SK-N-SH (cell line): ENCODE data around the gene ARHGEF4. TPM values are rescaled to one million over a fixed set of nuclear protein-coding genes. Genes with fewer than 3 reads are reported as not detected.

ENCODE experiments used
- CTCF ChIA-PET: fragments of 300-600, 350-600 bp; formaldehyde crosslinking; extraction: SDS; loops from one replicate; lab custom pipeline; 2021; lab: Yijun Ruan, JAX
- POLR2A ChIA-PET: fragments of 350-600 bp; sonication (Branson Sonifier 250); formaldehyde crosslinking; extraction: SDS; loops from one replicate; lab custom pipeline; 2020; ENCODE audit warnings: antibody characterized with exemption, inconsistent platforms; lab: Yijun Ruan, JAX
- DNase-seq: peaks from one replicate; pipeline ENCODE4 v3.0.0; 2012
- H2AFZ ChIP-seq: fragments of 200-600 bp; sonication (generic); 2 replicates; pipeline ENCODE4 v1.8.1; 2016; ENCODE audit warnings: antibody characterized with exemption, mild to moderate bottlenecking, low read depth
- H3F3A ChIP-seq: fragments of 200-600 bp; sonication (generic); replicated peaks from 2 replicates; pipeline ENCODE3; 2016; ENCODE audit warnings: antibody characterized with exemption, mild to moderate bottlenecking; ENCODE audit not compliant: insufficient read depth
- H3K27ac ChIP-seq, 2 experiments: fragments of 200-500 bp in 1 of 2; fragments of 200-600 bp in 1 of 2; sonication (Bioruptor generic) in 1 of 2; sonication (generic), shearing (Covaris generic) in 1 of 2; 2 replicates each; pipeline versions ENCODE4 v1.5.1 to v1.6.1; 2014 to 2016; ENCODE audit warnings: low read depth in 2 of 2, inconsistent platforms in 1 of 2, low read length in 1 of 2, mild to moderate bottlenecking in 1 of 2, mixed read lengths in 1 of 2
- H3K27me3 ChIP-seq: fragments of 200-600 bp; sonication (generic), shearing (Covaris generic); 2 replicates; pipeline ENCODE4 v1.6.1; 2016; ENCODE audit warnings: mixed run types; ENCODE audit not compliant: insufficient read depth
- H3K36me3 ChIP-seq, 2 experiments: fragments of 200-500 bp in 1 of 2; fragments of 200-600 bp in 1 of 2; sonication (Bioruptor generic) in 1 of 2; sonication (generic) in 1 of 2; replicated peaks in 1 of 2; 2 replicates each; pipeline versions ENCODE3 to v1.5.1; 2014 to 2016; ENCODE audit warnings: low read length in 1 of 2, mild to moderate bottlenecking in 1 of 2; ENCODE audit not compliant: insufficient read depth in 2 of 2, control insufficient read depth in 1 of 2
- H3K4me1 ChIP-seq, 2 experiments: fragments of 200-500 bp in 1 of 2; fragments of 200-600 bp in 1 of 2; sonication (Bioruptor generic) in 1 of 2; sonication (generic), shearing (Covaris generic) in 1 of 2; 2 replicates each; pipeline versions ENCODE4 v1.5.1 to v1.6.1; 2014 to 2016; ENCODE audit warnings: low read depth in 1 of 2, low read length in 1 of 2, mixed run types in 1 of 2; ENCODE audit not compliant: insufficient read depth in 2 of 2, control insufficient read depth in 1 of 2
- H3K4me2 ChIP-seq: fragments of 200-600 bp; sonication (generic), shearing (Covaris generic); 2 replicates; pipeline ENCODE4 v1.6.1; 2017; ENCODE audit warnings: mixed run types
- H3K4me3 ChIP-seq, 2 experiments: fragments of 200-500 bp in 1 of 2; fragments of 200-600 bp in 1 of 2; sonication (Bioruptor generic) in 1 of 2; sonication (generic), shearing (Covaris generic) in 1 of 2; 2 replicates each; pipeline versions ENCODE4 v1.5.1 to v1.8.1; 2014 to 2016; ENCODE audit warnings: low read depth in 2 of 2, inconsistent platforms in 1 of 2, low read length in 1 of 2, mild to moderate bottlenecking in 1 of 2, mixed read lengths in 1 of 2, moderate library complexity in 1 of 2
- H3K79me2 ChIP-seq: fragments of 200-600 bp; sonication (generic); 2 replicates; pipeline ENCODE4 v1.8.1; 2017; ENCODE audit warnings: mild to moderate bottlenecking; ENCODE audit not compliant: insufficient read depth
- H3K9ac ChIP-seq: fragments of 200-600 bp; sonication (generic); 2 replicates; pipeline ENCODE4 v1.6.1; 2017; ENCODE audit warnings: mixed run types
- H3K9me2 ChIP-seq: fragments of 200-600 bp; sonication (generic); 2 replicates; pipeline ENCODE4 v1.6.1; 2017; ENCODE audit warnings: mixed run types
- H3K9me3 ChIP-seq: fragments of 200-600 bp; sonication (generic); 2 replicates; pipeline ENCODE4 v1.6.1; 2017; ENCODE audit warnings: mixed run types, mild to moderate bottlenecking, moderate library complexity
- H4K20me1 ChIP-seq: fragments of 200-600 bp; sonication (generic); 2 replicates; pipeline ENCODE4 v1.6.1; 2017; ENCODE audit warnings: mild to moderate bottlenecking, mixed run types; ENCODE audit not compliant: insufficient read depth
- ELF1 ChIP-seq: IDR thresholded peaks from 2 replicates; pipeline ENCODE4 v1.4.0; 2012
- EP300 ChIP-seq, 2 experiments: IDR thresholded peaks; 2 replicates each; pipeline versions ENCODE4 v1.4.0 to v1.6.1; 2012; ENCODE audit warnings: borderline replicate concordance in 1 of 2, low read depth in 1 of 2, low read length in 1 of 2
- MEF2A ChIP-seq: IDR thresholded peaks from 2 replicates; pipeline ENCODE4 v1.4.0; 2012; ENCODE audit warnings: low read depth, borderline replicate concordance
- RAD21 ChIP-seq: IDR thresholded peaks from 2 replicates; pipeline ENCODE4 v1.6.1; 2012; ENCODE audit warnings: mild to moderate bottlenecking, low read length
- RFX5 ChIP-seq: IDR thresholded peaks from 2 replicates; pipeline ENCODE4 v1.6.1; 2012; ENCODE audit warnings: mild to moderate bottlenecking, improper control_type of control experiment, low read length
- TCF12 ChIP-seq: IDR thresholded peaks from 2 replicates; pipeline ENCODE4 v1.4.0; 2012
- TEAD4 ChIP-seq: IDR thresholded peaks from 2 replicates; pipeline ENCODE4 v1.4.0; 2012; ENCODE audit warnings: mild to moderate bottlenecking, borderline replicate concordance; ENCODE audit not compliant: insufficient read depth
- YY1 ChIP-seq: IDR thresholded peaks from 2 replicates; pipeline ENCODE4 v1.4.0; 2012; ENCODE audit warnings: low read depth, mild to moderate bottlenecking
- WGBS: methylation state at CpG from one replicate; pipeline ENCODE4 v1.1.6; 2017; ENCODE audit warnings: low lambda C conversion rate; 5-methylcytosine and 5-hydroxymethylcytosine counted together
- polyA plus RNA-seq, 3 experiments: library from polyadenylated mRNA; depleted of rRNA; stranded (reverse); fragments of >200 nt; gene quantifications; 2 replicates each; pipeline ENCODE4 v1.2.3, GENCODE V29; 2012
- TF ChIP-seq, protein P1 (sequence below): fragments of 200-600 bp; sonication (generic); IDR thresholded peaks from 2 replicates; pipeline ENCODE4 v1.6.1; 2017; ENCODE audit warnings: antibody characterized with exemption, mild to moderate bottlenecking, moderate library complexity
- TF ChIP-seq, protein P2 (sequence below): IDR thresholded peaks from 2 replicates; pipeline ENCODE4 v1.4.0; 2012; ENCODE audit warnings: low read depth, borderline replicate concordance
- TF ChIP-seq, protein P3 (sequence below): IDR thresholded peaks from 2 replicates; pipeline ENCODE4 v1.4.0; 2012; ENCODE audit warnings: low read depth
- TF ChIP-seq, protein P4 (sequence below): IDR thresholded peaks from 2 replicates; pipeline ENCODE4; 2012
- TF ChIP-seq, protein P5 (sequence below): IDR thresholded peaks from 2 replicates; pipeline ENCODE4 v1.4.0; 2012; ENCODE audit warnings: low read depth, borderline replicate concordance

The ARHGEF4 gene
- polyA plus RNA-seq, 1 of the 3 experiments (the other 2 are of a cell fraction), result 2.3 TPM

DNA sequence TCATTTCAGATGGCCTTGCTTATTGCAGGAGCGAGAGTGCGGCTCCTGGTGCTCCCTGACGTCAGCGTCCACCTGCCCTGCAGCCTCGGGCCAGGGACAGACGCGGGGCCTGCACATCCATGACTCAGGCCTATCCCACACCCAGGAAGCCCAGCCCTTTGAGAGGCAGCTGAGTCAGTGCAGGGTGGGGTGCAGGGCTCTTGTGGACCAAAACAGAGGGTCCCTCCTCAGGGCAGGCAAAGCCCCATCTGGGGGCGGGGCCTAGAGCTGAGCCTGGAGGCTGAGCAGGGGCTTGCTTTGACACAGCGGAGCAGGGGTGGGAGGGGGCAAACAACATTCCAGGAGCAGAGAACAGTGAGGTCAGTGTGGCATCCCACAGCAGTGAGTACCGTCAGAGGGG is 7.7 kb upstream of the ARHGEF4 start:
- CTCF ChIA-PET, result interaction anchor here (0.9 to 2.8 kb wide), 4 partner anchors 9 to 55 kb away, joined by 3 to 10 read pairs (median 6); partner anchors contain the start of gene ARHGEF4
- POLR2A ChIA-PET, result no interaction called here
- TF ChIP-seq, protein P1, sequence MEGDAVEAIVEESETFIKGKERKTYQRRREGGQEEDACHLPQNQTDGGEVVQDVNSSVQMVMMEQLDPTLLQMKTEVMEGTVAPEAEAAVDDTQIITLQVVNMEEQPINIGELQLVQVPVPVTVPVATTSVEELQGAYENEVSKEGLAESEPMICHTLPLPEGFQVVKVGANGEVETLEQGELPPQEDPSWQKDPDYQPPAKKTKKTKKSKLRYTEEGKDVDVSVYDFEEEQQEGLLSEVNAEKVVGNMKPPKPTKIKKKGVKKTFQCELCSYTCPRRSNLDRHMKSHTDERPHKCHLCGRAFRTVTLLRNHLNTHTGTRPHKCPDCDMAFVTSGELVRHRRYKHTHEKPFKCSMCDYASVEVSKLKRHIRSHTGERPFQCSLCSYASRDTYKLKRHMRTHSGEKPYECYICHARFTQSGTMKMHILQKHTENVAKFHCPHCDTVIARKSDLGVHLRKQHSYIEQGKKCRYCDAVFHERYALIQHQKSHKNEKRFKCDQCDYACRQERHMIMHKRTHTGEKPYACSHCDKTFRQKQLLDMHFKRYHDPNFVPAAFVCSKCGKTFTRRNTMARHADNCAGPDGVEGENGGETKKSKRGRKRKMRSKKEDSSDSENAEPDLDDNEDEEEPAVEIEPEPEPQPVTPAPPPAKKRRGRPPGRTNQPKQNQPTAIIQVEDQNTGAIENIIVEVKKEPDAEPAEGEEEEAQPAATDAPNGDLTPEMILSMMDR, result no peak
- TF ChIP-seq YY1 (no peak), ELF1 (no peak), RFX5 (no peak), MEF2A (no peak), EP300 (IDR thresholded peaks at IDR 0.05; ENCODE audit: borderline replicate concordance in 1 of 2, low read depth in 1 of 2, low read length in 1 of 2) (no peak), TEAD4 (no peak), RAD21 (no peak), TCF12 (no peak)
- TF ChIP-seq, protein P2, sequence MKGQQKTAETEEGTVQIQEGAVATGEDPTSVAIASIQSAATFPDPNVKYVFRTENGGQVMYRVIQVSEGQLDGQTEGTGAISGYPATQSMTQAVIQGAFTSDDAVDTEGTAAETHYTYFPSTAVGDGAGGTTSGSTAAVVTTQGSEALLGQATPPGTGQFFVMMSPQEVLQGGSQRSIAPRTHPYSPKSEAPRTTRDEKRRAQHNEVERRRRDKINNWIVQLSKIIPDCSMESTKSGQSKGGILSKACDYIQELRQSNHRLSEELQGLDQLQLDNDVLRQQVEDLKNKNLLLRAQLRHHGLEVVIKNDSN, result no peak
- TF ChIP-seq, protein P3, sequence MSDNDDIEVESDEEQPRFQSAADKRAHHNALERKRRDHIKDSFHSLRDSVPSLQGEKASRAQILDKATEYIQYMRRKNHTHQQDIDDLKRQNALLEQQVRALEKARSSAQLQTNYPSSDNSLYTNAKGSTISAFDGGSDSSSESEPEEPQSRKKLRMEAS, result no peak
- TF ChIP-seq, protein P4, sequence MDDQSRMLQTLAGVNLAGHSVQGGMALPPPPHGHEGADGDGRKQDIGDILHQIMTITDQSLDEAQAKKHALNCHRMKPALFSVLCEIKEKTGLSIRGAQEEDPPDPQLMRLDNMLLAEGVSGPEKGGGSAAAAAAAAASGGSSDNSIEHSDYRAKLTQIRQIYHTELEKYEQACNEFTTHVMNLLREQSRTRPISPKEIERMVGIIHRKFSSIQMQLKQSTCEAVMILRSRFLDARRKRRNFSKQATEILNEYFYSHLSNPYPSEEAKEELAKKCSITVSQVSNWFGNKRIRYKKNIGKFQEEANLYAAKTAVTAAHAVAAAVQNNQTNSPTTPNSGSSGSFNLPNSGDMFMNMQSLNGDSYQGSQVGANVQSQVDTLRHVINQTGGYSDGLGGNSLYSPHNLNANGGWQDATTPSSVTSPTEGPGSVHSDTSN, result no peak
- TF ChIP-seq, protein P5, sequence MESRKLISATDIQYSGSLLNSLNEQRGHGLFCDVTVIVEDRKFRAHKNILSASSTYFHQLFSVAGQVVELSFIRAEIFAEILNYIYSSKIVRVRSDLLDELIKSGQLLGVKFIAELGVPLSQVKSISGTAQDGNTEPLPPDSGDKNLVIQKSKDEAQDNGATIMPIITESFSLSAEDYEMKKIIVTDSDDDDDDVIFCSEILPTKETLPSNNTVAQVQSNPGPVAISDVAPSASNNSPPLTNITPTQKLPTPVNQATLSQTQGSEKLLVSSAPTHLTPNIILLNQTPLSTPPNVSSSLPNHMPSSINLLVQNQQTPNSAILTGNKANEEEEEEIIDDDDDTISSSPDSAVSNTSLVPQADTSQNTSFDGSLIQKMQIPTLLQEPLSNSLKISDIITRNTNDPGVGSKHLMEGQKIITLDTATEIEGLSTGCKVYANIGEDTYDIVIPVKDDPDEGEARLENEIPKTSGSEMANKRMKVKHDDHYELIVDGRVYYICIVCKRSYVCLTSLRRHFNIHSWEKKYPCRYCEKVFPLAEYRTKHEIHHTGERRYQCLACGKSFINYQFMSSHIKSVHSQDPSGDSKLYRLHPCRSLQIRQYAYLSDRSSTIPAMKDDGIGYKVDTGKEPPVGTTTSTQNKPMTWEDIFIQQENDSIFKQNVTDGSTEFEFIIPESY, result no peak

More for the DNA sequence above, 7.7 kb upstream of the ARHGEF4 start:
- H3K9ac ChIP-seq, result no peak overlapping the region
- H3F3A ChIP-seq, result no peaks in the 10 kb centered on the region
- H2AFZ ChIP-seq, result no peak overlapping the region
- H3K27me3 ChIP-seq, result no peaks in the 10 kb centered on the region
- H3K4me2 ChIP-seq, result no peak overlapping the region
- no peak for DNase-seq
- H3K4me3 ChIP-seq, result no peak overlapping the region
- H3K4me1 ChIP-seq, result peaks cover 2 to 4% of the 10 kb centered on the region in 2 experiments; a peak in 2 of 4 replicates
- no peaks in the 10 kb centered on the region for H3K36me3 ChIP-seq
- H3K9me2 ChIP-seq, result no peaks in the 10 kb centered on the region
- H3K79me2 ChIP-seq, result no peaks in the 10 kb centered on the region
- no peaks in the 10 kb centered on the region for H3K9me3 ChIP-seq
- no peaks in the 10 kb centered on the region for H4K20me1 ChIP-seq
- 75% methylated on average over 5 of the region's 10 CpGs for WGBS
- H3K27ac ChIP-seq, result no peak overlapping the region
